Ovary (tissue), 3 donors: ENCODE measurements around the gene KRTAP10-5.

ENCODE experiments used
- CTCF ChIP-seq, 3 donors: fragments of 450-650 bp in 2 of 3; fragments of 200-600 bp in 1 of 3; IDR thresholded peaks; one replicate each; pipeline versions ENCODE4 v1.5.1 to v1.8.0; 2016 to 2022; ENCODE audit warnings: antibody characterized with exemption in 3 of 3, mild to moderate bottlenecking in 1 of 3
- POLR2A ChIP-seq: fragments of 450-650 bp; IDR thresholded peaks from one replicate; pipeline ENCODE4 v1.6.1; 2017; ENCODE audit warnings: antibody characterized with exemption, mild to moderate bottlenecking, moderate library complexity
- donor health status: DM: no; HTN: no; CAD: no.

- no peak for TF ChIP-seq CTCF (IDR thresholded peaks at IDR 0.05)
- no peak for TF ChIP-seq POLR2A
These were observed 21.4 kb upstream of the KRTAP10-5 start for GRCh38 chr21:44601596-44602462.
